HepG2 (cell line): Measurements from ENCODE around the gene DDI2. TPM values are rescaled to one million over a fixed set of nuclear protein-coding genes. Genes with fewer than 3 reads are reported as not detected.

Source experiments
- ATAC-seq: fragments of 200-7000 bp; cut with Tn5 transposase; 3 replicates; pipeline ENCODE4 v1.9.1; 2020; ENCODE audit warnings: mild to moderate bottlenecking, moderate library complexity
- BruUV-seq: library from RNA; stranded (reverse); fragments of 400-500 nt; replicated peaks from 2 replicates; lab custom pipeline; 2021; lab: Mats Ljungman, UMichigan
- CTCF ChIA-PET: fragments of 300-600 bp; formaldehyde crosslinking; extraction: SDS; loops from one replicate; lab custom pipeline; 2021; ENCODE audit warnings: low total read pairs, inconsistent platforms, low intra/inter-chr PET ratio; lab: Yijun Ruan, JAX
- POLR2A ChIA-PET: fragments of 350-600 bp; sonication (Branson Sonifier 250); formaldehyde crosslinking; loops from one replicate; lab custom pipeline; 2020; ENCODE audit warnings: antibody characterized with exemption, inconsistent platforms; lab: Yijun Ruan, JAX
- DNase-seq: peaks from one replicate; pipeline ENCODE4 v3.0.0-alpha.2; 2015; ENCODE audit warnings: low spot score
- FAIRE-seq: peaks from 3 replicates; lab custom pipeline; 2011; peaks lifted over from hg19 to GRCh38; lab: Jason Lieb, UNC
- H2AFZ ChIP-seq: one replicate; pipeline ENCODE4 v1.6.1; 2011; ENCODE audit warnings: low read length, inconsistent platforms
- H3K27ac ChIP-seq: fragments of 300-600 bp; 3 replicates; pipeline ENCODE4 v1.8.0; 2011; ENCODE audit warnings: mixed run types, mild to moderate bottlenecking, mixed read lengths, low read length, inconsistent platforms; ENCODE audit not compliant: insufficient read depth; ENCODE audit errors: extremely low read length
- H3K27me3 ChIP-seq, 2 experiments: fragments of 200-600 bp in 1 of 2; 2 replicates in 1 of 2; 3 replicates in 1 of 2; pipeline versions ENCODE4 v1.6.0 to v1.8.0; 2011; ENCODE audit warnings: low read length in 2 of 2, mild to moderate bottlenecking in 2 of 2, moderate library complexity in 2 of 2, inconsistent platforms in 1 of 2; ENCODE audit not compliant: insufficient read depth in 2 of 2, control insufficient read depth in 1 of 2
- H3K36me3 ChIP-seq, 2 experiments: fragments of 200-600 bp in 1 of 2; replicated peaks in 1 of 2; 2 replicates in 1 of 2; 3 replicates in 1 of 2; pipeline versions ENCODE4 v1.5.1 to v1.8.0; 2011; ENCODE audit warnings: low read length in 2 of 2, inconsistent platforms in 1 of 2; ENCODE audit not compliant: insufficient read depth in 2 of 2, control insufficient read depth in 1 of 2
- H3K4me1 ChIP-seq: 2 replicates; pipeline ENCODE4 v1.5.1; 2012; ENCODE audit warnings: low read length, inconsistent platforms; ENCODE audit not compliant: insufficient read depth
- H3K4me2 ChIP-seq: 2 replicates; pipeline ENCODE4 v1.6.0; 2011; ENCODE audit warnings: low read depth, low read length, inconsistent platforms
- H3K4me3 ChIP-seq, 3 experiments: fragments of 200-600 bp in 1 of 3; sonication (generic), shearing (Covaris generic) in 1 of 3; replicated peaks in 1 of 3; 2 replicates each; pipeline ENCODE4 v1.5.1; 2011 to 2016; ENCODE audit warnings: low read length in 3 of 3, inconsistent platforms in 2 of 3, low read depth in 2 of 3, mild to moderate bottlenecking in 2 of 3, control low read depth in 1 of 3, mixed read lengths in 1 of 3; ENCODE audit not compliant: insufficient read depth in 1 of 3
- H3K79me2 ChIP-seq: one replicate; pipeline ENCODE4 v1.6.1; 2011; ENCODE audit warnings: low read length, inconsistent platforms; ENCODE audit not compliant: insufficient read depth
- H3K9ac ChIP-seq: 2 replicates; pipeline ENCODE4 v1.6.0; 2011; ENCODE audit warnings: mild to moderate bottlenecking, low read depth, low read length, inconsistent platforms; ENCODE audit not compliant: insufficient read depth
- H3K9me3 ChIP-seq: 2 replicates; pipeline ENCODE4 v1.5.1; 2012; ENCODE audit warnings: mild to moderate bottlenecking, low read length
- H4K20me1 ChIP-seq: 2 replicates; pipeline ENCODE4 v1.6.0; 2011; ENCODE audit warnings: inconsistent platforms, mild to moderate bottlenecking, low read length, moderate library complexity; ENCODE audit not compliant: insufficient read depth
- GATA4 ChIP-seq: sonication (generic); IDR thresholded peaks from 2 replicates; pipeline ENCODE4 v1.6.1; 2016; ENCODE audit warnings: antibody characterized with exemption, low read depth, borderline replicate concordance
- NFE2 ChIP-seq: sonication (generic); formaldehyde crosslinking; IDR thresholded peaks from 2 replicates; pipeline ENCODE4 v1.4.0; 2020; ENCODE audit warnings: missing genetic modification reagents
- NFRKB ChIP-seq: fragments of 450-650 bp; IDR thresholded peaks from 2 replicates; pipeline ENCODE4 v1.6.1; 2017
- ZNF510 ChIP-seq: sonication (generic); formaldehyde crosslinking; IDR thresholded peaks from 2 replicates; pipeline ENCODE4 v1.4.0; 2020; ENCODE audit warnings: low read depth, mild to moderate bottlenecking, missing genetic modification reagents
- ZNF776 ChIP-seq: sonication (generic); formaldehyde crosslinking; IDR thresholded peaks from 2 replicates; pipeline ENCODE4 v1.4.0; 2020; ENCODE audit warnings: mild to moderate bottlenecking, missing genetic modification reagents
- WGBS: methylation state at CpG from one replicate; pipeline ENCODE4 v1.1.6; 2017; ENCODE audit warnings: low lambda C conversion rate; 5-methylcytosine and 5-hydroxymethylcytosine counted together
- in situ Hi-C: cut with HindIII; loops from 2 replicates; pipeline ENCODE4 v1.10.0; 2017; ENCODE audit warnings: low pct_unique_long_range_greater_than_20kb; ENCODE audit not compliant: extremely low pct_ligation_motif_present
- intact Hi-C: fragments of 100-400 bp; cut with micrococcal nuclease; formaldehyde crosslinking; loops from one replicate; pipeline ENCODE4 v1.10.0; 2022; ENCODE audit not compliant: unreplicated experiment
- polyA plus RNA-seq, 8 experiments: library from polyadenylated mRNA; depleted of rRNA in 3 of 8; stranded (reverse) in 7 of 8; unstranded in 1 of 8; fragments of >200 nt; fragmentation: Illumina TruSeq in 4 of 8; extraction: Trizol in 4 of 8; gene quantifications; 2 replicates each; pipeline versions ENCODE4 v1.2.1 to v1.2.3, GENCODE V29; 2011 to 2016; ENCODE audit warnings: low read depth in 4 of 8, missing spikeins in 1 of 8, mixed read lengths in 1 of 8; ENCODE audit not compliant: insufficient read depth in 1 of 8
- total RNA-seq, 5 experiments: library from RNA; depleted of rRNA; stranded (reverse); fragments of >200 nt; fragmentation: Illumina TruSeq; extraction: Trizol; gene quantifications; 2 replicates each; pipeline ENCODE4 v1.2.3, GENCODE V29; 2016; ENCODE audit warnings: low read depth in 1 of 5
- TF ChIP-seq, protein P1 (sequence below): sonication (generic); formaldehyde crosslinking; IDR thresholded peaks from 2 replicates; pipeline ENCODE4 v1.9.0; 2022; ENCODE audit warnings: missing genetic modification reagents, mild to moderate bottlenecking, borderline replicate concordance
- TF ChIP-seq, protein P2 (sequence below): sonication (generic); formaldehyde crosslinking; IDR thresholded peaks from 2 replicates; pipeline ENCODE4 v1.5.1; 2020; ENCODE audit warnings: missing genetic modification reagents, mild to moderate bottlenecking, borderline replicate concordance
- TF ChIP-seq, protein P3 (sequence below): sonication (generic); formaldehyde crosslinking; IDR thresholded peaks from 2 replicates; pipeline ENCODE4 v1.8.0; 2022; ENCODE audit warnings: low read depth, missing genetic modification reagents
- TF ChIP-seq, protein P4 (sequence below): sonication (generic); formaldehyde crosslinking; IDR thresholded peaks from 2 replicates; pipeline ENCODE4 v1.4.0; 2020; ENCODE audit warnings: missing genetic modification reagents, borderline replicate concordance
- TF ChIP-seq, protein P5 (sequence below): sonication (generic); formaldehyde crosslinking; IDR thresholded peaks from 2 replicates; pipeline ENCODE4 v1.5.1; 2020; ENCODE audit warnings: missing genetic modification reagents, mild to moderate bottlenecking, borderline replicate concordance
- TF ChIP-seq, protein P6 (sequence below): sonication (generic); formaldehyde crosslinking; IDR thresholded peaks from 2 replicates; pipeline ENCODE4 v1.5.1; 2020; ENCODE audit warnings: mild to moderate bottlenecking, missing genetic modification reagents, moderate library complexity

Gene DDI2
- total and polyA plus RNA-seq, 2 of the 13 experiments (the other 11 are each of a cell fraction or from before 2014, with no cell fraction given), result 8.5 to 25.7 TPM

DNA sequence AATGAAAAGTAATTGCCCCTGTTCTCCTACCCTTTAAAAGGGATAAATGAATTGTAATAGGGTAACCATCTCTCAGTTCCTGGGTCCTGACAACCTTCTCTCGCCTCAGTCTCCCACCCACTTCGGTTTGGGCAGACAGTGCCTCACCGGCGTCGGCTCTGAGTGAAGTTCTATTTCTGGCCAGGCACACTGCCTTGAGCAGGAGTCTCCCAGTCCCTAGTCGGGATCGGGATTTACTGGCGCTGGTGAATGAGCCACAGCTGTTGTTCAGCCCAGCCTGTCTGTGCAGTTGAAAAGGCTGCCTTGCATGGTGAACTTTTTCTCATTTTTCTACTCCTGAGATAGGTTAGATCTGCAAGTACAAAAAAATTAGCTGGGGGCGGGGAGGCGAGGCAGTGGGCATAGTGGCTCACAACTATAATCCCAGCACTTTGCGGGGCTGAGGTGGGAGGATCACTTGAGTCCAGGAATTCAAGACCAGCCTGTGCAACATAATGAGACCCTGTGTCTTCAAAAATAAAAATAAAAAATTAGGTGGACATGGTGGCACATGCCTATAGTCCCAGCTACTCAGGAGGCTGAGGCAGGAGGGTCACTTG, 74.3 kb downstream of the DDI2 start:
- H3K4me2 ChIP-seq, result no peak overlapping the region
- no peak for FAIRE-seq
- in situ Hi-C loops, result no loop called here

More for the DNA sequence above, 74.3 kb downstream of the DDI2 start:
- Histone ChIP-seq H3K27ac (no peak overlapping the region), H2AFZ (no peak overlapping the region), H4K20me1 (no peaks in the 10 kb centered on the region), H3K79me2 (peaks cover 27% of the 10 kb centered on the region), H3K27me3 (no peaks in the 10 kb centered on the region), H3K4me3 (no peak overlapping the region), H3K36me3 (peaks cover 2 to 4% of the 10 kb centered on the region in 2 experiments; a peak in 4 of 5 replicates), H3K4me1 (peaks cover 12% of the 10 kb centered on the region; the same call in 1 of the 2 replicates), H3K9ac (no peak overlapping the region), H3K9me3 (no peaks in the 10 kb centered on the region)
- over 99% methylated on average over 11 of the region's 11 CpGs for WGBS
- DNase-seq (no peak), ATAC-seq (no peak)
- no TSS peak for BruUV-seq
- intact Hi-C loops, result no loop called here
- TF ChIP-seq, protein P1, sequence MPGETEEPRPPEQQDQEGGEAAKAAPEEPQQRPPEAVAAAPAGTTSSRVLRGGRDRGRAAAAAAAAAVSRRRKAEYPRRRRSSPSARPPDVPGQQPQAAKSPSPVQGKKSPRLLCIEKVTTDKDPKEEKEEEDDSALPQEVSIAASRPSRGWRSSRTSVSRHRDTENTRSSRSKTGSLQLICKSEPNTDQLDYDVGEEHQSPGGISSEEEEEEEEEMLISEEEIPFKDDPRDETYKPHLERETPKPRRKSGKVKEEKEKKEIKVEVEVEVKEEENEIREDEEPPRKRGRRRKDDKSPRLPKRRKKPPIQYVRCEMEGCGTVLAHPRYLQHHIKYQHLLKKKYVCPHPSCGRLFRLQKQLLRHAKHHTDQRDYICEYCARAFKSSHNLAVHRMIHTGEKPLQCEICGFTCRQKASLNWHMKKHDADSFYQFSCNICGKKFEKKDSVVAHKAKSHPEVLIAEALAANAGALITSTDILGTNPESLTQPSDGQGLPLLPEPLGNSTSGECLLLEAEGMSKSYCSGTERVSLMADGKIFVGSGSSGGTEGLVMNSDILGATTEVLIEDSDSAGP (CRISPR knock-in tag), result no peak
- TF ChIP-seq NFE2 (CRISPR knock-in tag) (no peak), ZNF510 (no peak), ZNF776 (CRISPR knock-in tag) (no peak), GATA4 (no peak), NFRKB (no peak)
- TF ChIP-seq, protein P2, sequence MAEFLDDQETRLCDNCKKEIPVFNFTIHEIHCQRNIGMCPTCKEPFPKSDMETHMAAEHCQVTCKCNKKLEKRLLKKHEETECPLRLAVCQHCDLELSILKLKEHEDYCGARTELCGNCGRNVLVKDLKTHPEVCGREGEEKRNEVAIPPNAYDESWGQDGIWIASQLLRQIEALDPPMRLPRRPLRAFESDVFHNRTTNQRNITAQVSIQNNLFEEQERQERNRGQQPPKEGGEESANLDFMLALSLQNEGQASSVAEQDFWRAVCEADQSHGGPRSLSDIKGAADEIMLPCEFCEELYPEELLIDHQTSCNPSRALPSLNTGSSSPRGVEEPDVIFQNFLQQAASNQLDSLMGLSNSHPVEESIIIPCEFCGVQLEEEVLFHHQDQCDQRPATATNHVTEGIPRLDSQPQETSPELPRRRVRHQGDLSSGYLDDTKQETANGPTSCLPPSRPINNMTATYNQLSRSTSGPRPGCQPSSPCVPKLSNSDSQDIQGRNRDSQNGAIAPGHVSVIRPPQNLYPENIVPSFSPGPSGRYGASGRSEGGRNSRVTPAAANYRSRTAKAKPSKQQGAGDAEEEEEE, result no peak
- TF ChIP-seq, protein P3, sequence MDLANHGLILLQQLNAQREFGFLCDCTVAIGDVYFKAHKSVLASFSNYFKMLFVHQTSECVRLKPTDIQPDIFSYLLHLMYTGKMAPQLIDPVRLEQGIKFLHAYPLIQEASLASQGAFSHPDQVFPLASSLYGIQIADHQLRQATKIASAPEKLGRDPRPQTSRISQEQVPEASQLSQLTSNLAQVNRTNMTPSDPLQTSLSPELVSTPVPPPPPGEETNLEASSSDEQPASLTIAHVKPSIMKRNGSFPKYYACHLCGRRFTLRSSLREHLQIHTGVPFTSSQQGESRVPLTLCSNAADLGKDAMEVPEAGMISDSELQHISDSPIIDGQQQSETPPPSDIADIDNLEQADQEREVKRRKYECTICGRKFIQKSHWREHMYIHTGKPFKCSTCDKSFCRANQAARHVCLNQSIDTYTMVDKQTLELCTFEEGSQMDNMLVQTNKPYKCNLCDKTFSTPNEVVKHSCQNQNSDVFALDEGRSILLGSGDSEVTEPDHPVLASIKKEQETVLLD (CRISPR knock-in tag), result no peak
- TF ChIP-seq, protein P4, sequence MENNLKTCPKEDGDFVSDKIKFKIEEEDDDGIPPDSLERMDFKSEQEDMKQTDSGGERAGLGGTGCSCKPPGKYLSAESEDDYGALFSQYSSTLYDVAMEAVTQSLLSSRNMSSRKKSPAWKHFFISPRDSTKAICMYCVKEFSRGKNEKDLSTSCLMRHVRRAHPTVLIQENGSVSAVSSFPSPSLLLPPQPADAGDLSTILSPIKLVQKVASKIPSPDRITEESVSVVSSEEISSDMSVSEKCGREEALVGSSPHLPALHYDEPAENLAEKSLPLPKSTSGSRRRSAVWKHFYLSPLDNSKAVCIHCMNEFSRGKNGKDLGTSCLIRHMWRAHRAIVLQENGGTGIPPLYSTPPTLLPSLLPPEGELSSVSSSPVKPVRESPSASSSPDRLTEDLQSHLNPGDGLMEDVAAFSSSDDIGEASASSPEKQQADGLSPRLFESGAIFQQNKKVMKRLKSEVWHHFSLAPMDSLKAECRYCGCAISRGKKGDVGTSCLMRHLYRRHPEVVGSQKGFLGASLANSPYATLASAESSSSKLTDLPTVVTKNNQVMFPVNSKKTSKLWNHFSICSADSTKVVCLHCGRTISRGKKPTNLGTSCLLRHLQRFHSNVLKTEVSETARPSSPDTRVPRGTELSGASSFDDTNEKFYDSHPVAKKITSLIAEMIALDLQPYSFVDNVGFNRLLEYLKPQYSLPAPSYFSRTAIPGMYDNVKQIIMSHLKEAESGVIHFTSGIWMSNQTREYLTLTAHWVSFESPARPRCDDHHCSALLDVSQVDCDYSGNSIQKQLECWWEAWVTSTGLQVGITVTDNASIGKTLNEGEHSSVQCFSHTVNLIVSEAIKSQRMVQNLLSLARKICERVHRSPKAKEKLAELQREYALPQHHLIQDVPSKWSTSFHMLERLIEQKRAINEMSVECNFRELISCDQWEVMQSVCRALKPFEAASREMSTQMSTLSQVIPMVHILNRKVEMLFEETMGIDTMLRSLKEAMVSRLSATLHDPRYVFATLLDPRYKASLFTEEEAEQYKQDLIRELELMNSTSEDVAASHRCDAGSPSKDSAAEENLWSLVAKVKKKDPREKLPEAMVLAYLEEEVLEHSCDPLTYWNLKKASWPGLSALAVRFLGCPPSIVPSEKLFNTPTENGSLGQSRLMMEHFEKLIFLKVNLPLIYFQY, result no peak
- TF ChIP-seq, protein P5, sequence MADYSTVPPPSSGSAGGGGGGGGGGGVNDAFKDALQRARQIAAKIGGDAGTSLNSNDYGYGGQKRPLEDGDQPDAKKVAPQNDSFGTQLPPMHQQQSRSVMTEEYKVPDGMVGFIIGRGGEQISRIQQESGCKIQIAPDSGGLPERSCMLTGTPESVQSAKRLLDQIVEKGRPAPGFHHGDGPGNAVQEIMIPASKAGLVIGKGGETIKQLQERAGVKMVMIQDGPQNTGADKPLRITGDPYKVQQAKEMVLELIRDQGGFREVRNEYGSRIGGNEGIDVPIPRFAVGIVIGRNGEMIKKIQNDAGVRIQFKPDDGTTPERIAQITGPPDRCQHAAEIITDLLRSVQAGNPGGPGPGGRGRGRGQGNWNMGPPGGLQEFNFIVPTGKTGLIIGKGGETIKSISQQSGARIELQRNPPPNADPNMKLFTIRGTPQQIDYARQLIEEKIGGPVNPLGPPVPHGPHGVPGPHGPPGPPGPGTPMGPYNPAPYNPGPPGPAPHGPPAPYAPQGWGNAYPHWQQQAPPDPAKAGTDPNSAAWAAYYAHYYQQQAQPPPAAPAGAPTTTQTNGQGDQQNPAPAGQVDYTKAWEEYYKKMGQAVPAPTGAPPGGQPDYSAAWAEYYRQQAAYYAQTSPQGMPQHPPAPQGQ (CRISPR knock-in tag), result no peak
- TF ChIP-seq, protein P6, sequence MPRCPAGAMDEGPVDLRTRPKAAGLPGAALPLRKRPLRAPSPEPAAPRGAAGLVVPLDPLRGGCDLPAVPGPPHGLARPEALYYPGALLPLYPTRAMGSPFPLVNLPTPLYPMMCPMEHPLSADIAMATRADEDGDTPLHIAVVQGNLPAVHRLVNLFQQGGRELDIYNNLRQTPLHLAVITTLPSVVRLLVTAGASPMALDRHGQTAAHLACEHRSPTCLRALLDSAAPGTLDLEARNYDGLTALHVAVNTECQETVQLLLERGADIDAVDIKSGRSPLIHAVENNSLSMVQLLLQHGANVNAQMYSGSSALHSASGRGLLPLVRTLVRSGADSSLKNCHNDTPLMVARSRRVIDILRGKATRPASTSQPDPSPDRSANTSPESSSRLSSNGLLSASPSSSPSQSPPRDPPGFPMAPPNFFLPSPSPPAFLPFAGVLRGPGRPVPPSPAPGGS, result no peak
- ChIA-PET POLR2A (no interaction called here), CTCF (no interaction called here)
